ENCODE results near the gene TIA1.

The TIA1 gene

DNA sequence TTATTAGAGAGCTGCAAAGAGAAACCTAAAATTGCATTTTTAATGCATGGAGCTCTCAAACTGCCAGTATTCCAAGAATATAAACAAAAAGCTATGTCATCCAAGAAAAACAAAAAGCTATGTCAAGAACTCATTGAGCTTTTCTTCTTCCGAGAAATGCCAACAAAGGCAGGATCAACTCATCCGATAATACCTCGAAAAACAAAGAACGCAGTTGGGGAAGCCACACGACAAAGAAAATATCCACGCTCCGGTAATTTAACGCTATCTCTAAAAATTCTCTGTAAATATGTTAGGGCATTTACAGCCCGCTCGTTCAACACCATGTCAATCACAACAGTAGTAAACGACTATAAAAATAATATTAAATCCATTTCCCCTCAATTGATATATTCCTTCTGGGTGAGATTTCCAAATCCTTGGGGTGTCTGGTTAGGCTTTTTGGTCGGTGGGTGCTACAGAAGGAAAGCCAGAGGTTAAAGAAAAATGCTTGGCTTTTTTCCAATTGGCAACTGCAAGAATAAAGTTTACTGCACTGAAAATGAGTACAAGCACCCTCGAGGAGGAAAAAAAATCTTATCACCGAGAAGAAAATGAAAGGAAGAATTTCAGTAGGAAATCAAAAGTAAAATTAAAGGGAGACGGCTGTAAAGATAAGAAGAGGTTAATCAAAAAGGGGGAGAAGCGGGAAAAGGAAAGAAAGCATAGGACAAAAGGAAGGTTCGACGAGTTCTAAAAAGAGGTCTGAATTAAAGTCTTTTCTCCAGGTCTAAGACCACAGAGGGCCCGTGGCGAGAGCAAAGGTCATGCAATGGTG, 856 bp downstream of the TIA1 start:
- no peak overlapping the region for H3K23ac ChIP-seq (ENCODE audit: low read length in 2 of 2)
- peak overlapping the region; percentile 90 for H2BK5ac ChIP-seq (ENCODE audit: low read depth, low read length, poor library complexity, severe bottlenecking)
- no peak overlapping the region for H2AFZ ChIP-seq (ENCODE audit: low read depth, low read length)
- H3K4me2 ChIP-seq (ENCODE audit: low read length, poor library complexity, severe bottlenecking), result peak overlapping the region; percentile 57
- H3K36me3 ChIP-seq (ENCODE audit: control insufficient read depth in 1 of 2, insufficient read depth in 2 of 2, low read depth in 1 of 2, low read length in 2 of 2), result peaks cover 0 to under 1% of the 10 kb centered on the region in 2 experiments
- peak; percentile 18 for DNase-seq
- H3K27ac ChIP-seq (ENCODE audit: low read length, poor library complexity, severe bottlenecking), result peak overlapping the region; percentile 96
- peak overlapping the region in 1 of 2 experiments; percentile 100 for H3K14ac ChIP-seq (ENCODE audit: low read length in 2 of 2)
- H3K4me1 ChIP-seq (ENCODE audit: control insufficient read depth, insufficient read depth, low read depth, low read length), result peaks cover 12% of the 10 kb centered on the region
- peak overlapping the region; percentile 99 for H3K9ac ChIP-seq (ENCODE audit: low read length)
- H2BK12ac ChIP-seq (ENCODE audit: low read length in 2 of 2), result no peak overlapping the region
- H3K9me3 ChIP-seq (ENCODE audit: control insufficient read depth, low read length), result no peaks in the 10 kb centered on the region
- peak overlapping the region; percentile 83 to 98 for H3K4me3 ChIP-seq (ENCODE audit: insufficient read depth in 1 of 2, low read depth in 1 of 2, low read length in 2 of 2)
- peak overlapping the region; percentile 88 to 93 for H3K18ac ChIP-seq (ENCODE audit: low read depth in 1 of 2, low read length in 2 of 2)
- H2BK15ac ChIP-seq (ENCODE audit: low read depth, poor library complexity, severe bottlenecking), result no peak overlapping the region
- H3K27me3 ChIP-seq (ENCODE audit: control insufficient read depth in 1 of 2, insufficient read depth in 1 of 2, low read length in 2 of 2), result no peaks in the 10 kb centered on the region
- H3K4ac ChIP-seq (ENCODE audit: low read depth in 1 of 2, low read length in 2 of 2), result peak overlapping the region; percentile 79 to 82
- H2AK5ac ChIP-seq (ENCODE audit: low read length, severe bottlenecking), result peak overlapping the region; percentile 88
- under 1% methylated on average over 17 of the region's 20 CpGs for WGBS
- peak overlapping the region; percentile 69 for H2BK120ac ChIP-seq (ENCODE audit: low read depth, low read length)
- peak overlapping the region; percentile 99 for H4K8ac ChIP-seq (ENCODE audit: low read length)
- no peaks in the 10 kb centered on the region for H3K79me1 ChIP-seq (replicated peaks; ENCODE audit: low read length, poor library complexity, severe bottlenecking)
- H4K91ac ChIP-seq (ENCODE audit: low read length), result peak overlapping the region; percentile 74

DNA sequence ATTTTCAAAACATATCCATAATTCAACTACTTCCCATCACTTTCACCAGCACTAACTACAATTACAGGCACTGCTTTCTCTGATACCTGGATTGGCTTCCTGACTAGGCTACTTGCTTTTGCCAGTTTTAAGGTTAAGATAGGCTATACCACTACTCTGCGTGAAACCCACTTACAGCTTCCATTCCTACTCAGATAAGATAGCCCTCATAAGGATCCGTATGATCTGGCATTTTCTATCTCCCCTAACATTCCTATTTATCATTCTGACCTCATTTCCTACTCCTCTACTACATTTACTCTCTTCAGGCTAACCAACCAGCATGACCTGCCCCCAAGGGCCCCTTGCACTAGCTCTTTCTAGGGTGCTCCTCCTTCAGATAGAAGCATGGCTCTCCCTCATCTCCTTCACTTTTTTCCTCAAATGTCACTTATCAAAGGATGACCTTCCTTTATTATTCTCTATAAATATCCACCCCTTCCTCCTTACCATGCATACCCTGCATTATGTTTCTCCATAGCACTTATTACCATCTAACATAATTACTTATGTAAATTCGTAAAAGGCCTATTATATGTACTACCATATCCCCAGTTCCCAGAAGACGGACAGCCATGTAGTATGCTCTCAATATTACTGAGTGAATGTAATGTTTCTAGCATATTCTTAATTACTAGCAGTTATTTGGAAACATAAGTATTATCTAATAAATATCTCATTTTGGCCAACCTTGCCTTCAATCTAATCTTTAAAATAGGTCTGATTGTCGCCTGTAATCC, 4.4 kb downstream of the TIA1 start:
- no peaks in the 10 kb centered on the region for H3K9me3 ChIP-seq (ENCODE audit: control insufficient read depth, low read length)
- H3K9ac ChIP-seq (ENCODE audit: low read length), result no peak overlapping the region
- H2BK5ac ChIP-seq (ENCODE audit: low read depth, low read length, poor library complexity, severe bottlenecking), result no peak overlapping the region
- H2BK15ac ChIP-seq (ENCODE audit: low read depth, poor library complexity, severe bottlenecking), result no peak overlapping the region
- H3K27me3 ChIP-seq (ENCODE audit: control insufficient read depth in 1 of 2, insufficient read depth in 1 of 2, low read length in 2 of 2), result no peaks in the 10 kb centered on the region
- H3K4me1 ChIP-seq (ENCODE audit: control insufficient read depth, insufficient read depth, low read depth, low read length), result peaks cover 18% of the 10 kb centered on the region
- no peak for DNase-seq
- no peak overlapping the region for H3K4ac ChIP-seq (ENCODE audit: low read depth in 1 of 2, low read length in 2 of 2)
- H3K14ac ChIP-seq (ENCODE audit: low read length in 2 of 2), result no peak overlapping the region
- no peak overlapping the region for H3K27ac ChIP-seq (ENCODE audit: low read length, poor library complexity, severe bottlenecking)
- H2AK5ac ChIP-seq (ENCODE audit: low read length, severe bottlenecking), result no peak overlapping the region
- H3K23ac ChIP-seq (ENCODE audit: low read length in 2 of 2), result no peak overlapping the region
- H3K18ac ChIP-seq (ENCODE audit: low read depth in 1 of 2, low read length in 2 of 2), result no peak overlapping the region
- no peak overlapping the region for H2BK12ac ChIP-seq (ENCODE audit: low read length in 2 of 2)
- peaks cover 5 to 9% of the 10 kb centered on the region in 2 experiments for H3K36me3 ChIP-seq (ENCODE audit: control insufficient read depth in 1 of 2, insufficient read depth in 2 of 2, low read depth in 1 of 2, low read length in 2 of 2)
- 86% methylated on average over 4 of the region's 5 CpGs for WGBS
- no peak overlapping the region for H4K91ac ChIP-seq (ENCODE audit: low read length)
- H4K8ac ChIP-seq (ENCODE audit: low read length), result no peak overlapping the region
- no peak overlapping the region for H3K4me3 ChIP-seq (ENCODE audit: insufficient read depth in 1 of 2, low read depth in 1 of 2, low read length in 2 of 2)
- H3K79me1 ChIP-seq (replicated peaks; ENCODE audit: low read length, poor library complexity, severe bottlenecking), result no peaks in the 10 kb centered on the region
- no peak overlapping the region for H2AFZ ChIP-seq (ENCODE audit: low read depth, low read length)
- no peak overlapping the region for H3K4me2 ChIP-seq (ENCODE audit: low read length, poor library complexity, severe bottlenecking)
- H2BK120ac ChIP-seq (ENCODE audit: low read depth, low read length), result no peak overlapping the region

DNA sequence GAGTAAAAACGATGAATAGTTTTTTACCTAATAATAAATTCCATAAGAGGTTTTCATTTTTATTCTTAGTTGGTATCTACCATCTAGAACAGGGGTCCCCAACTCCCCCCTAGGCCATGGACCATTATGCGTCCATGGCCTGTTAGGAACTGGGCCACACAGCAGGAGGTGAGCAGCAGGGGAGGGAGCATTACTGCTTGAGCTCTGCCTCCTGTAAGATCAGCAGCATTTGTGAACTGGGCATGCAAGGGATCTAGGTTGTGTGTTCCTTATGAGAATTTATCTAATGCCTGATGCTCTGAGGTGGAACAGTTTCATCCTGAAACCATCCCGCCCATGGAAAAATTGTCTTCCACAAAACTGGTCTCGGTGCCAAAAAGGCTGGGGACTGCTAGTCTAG, 5.9 kb downstream of the TIA1 start:
- Histone ChIP-seq H2AFZ (ENCODE audit: low read depth, low read length) (no peak overlapping the region), H2BK5ac (ENCODE audit: low read depth, low read length, poor library complexity, severe bottlenecking) (no peak overlapping the region), H2BK15ac (ENCODE audit: low read depth, poor library complexity, severe bottlenecking) (no peak overlapping the region), H3K4me1 (ENCODE audit: control insufficient read depth, insufficient read depth, low read depth, low read length) (peaks cover 18% of the 10 kb centered on the region), H3K9ac (ENCODE audit: low read length) (no peak overlapping the region), H2AK5ac (ENCODE audit: low read length, severe bottlenecking) (no peak overlapping the region), H2BK12ac (ENCODE audit: low read length in 2 of 2) (no peak overlapping the region), H3K27me3 (ENCODE audit: control insufficient read depth in 1 of 2, insufficient read depth in 1 of 2, low read length in 2 of 2) (no peaks in the 10 kb centered on the region), H4K8ac (ENCODE audit: low read length) (peak overlapping the region; percentile 41), H3K36me3 (ENCODE audit: control insufficient read depth in 1 of 2, insufficient read depth in 2 of 2, low read depth in 1 of 2, low read length in 2 of 2) (peaks cover 8 to 9% of the 10 kb centered on the region in 2 experiments), H3K27ac (ENCODE audit: low read length, poor library complexity, severe bottlenecking) (no peak overlapping the region), H3K18ac (ENCODE audit: low read depth in 1 of 2, low read length in 2 of 2) (no peak overlapping the region), H3K4ac (ENCODE audit: low read depth in 1 of 2, low read length in 2 of 2) (no peak overlapping the region), H4K91ac (ENCODE audit: low read length) (no peak overlapping the region), H3K9me3 (ENCODE audit: control insufficient read depth, low read length) (no peaks in the 10 kb centered on the region), H3K4me3 (ENCODE audit: insufficient read depth in 1 of 2, low read depth in 1 of 2, low read length in 2 of 2) (no peak overlapping the region), H3K79me1 (replicated peaks; ENCODE audit: low read length, poor library complexity, severe bottlenecking) (no peaks in the 10 kb centered on the region), H3K14ac (ENCODE audit: low read length in 2 of 2) (no peak overlapping the region), H3K4me2 (ENCODE audit: low read length, poor library complexity, severe bottlenecking) (no peak overlapping the region), H3K23ac (ENCODE audit: low read length in 2 of 2) (no peak overlapping the region), H2BK120ac (ENCODE audit: low read depth, low read length) (no peak overlapping the region)
- DNase-seq, result no peak
- 100% methylated on average over 3 of the region's 4 CpGs for WGBS

DNA sequence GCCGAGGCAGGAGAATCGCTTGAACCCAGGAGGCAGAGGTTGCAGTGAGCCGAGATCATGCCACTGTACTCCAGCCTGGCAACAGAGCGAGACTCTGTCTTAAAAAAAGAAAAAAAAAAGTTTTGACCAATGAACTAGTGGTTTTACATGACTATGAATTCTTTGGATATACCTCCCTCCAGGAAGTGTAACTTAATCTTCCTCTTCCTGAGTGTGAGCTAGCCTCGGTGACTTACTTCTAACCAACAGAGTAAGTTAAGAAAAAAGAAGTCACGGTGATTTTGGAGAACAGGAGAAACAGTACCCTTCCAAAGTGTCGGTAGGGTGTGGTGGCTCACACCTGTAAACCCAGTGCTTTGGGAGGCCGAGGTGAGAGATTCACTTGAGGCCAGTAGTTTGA, 7.1 kb downstream of the TIA1 start:
- peaks cover 13 to 15% of the 10 kb centered on the region in 2 experiments for H3K36me3 ChIP-seq (ENCODE audit: control insufficient read depth in 1 of 2, insufficient read depth in 2 of 2, low read depth in 1 of 2, low read length in 2 of 2)
- H3K14ac ChIP-seq (ENCODE audit: low read length in 2 of 2), result no peak overlapping the region
- H3K4me3 ChIP-seq (ENCODE audit: insufficient read depth in 1 of 2, low read depth in 1 of 2, low read length in 2 of 2), result no peak overlapping the region
- no peak overlapping the region for H3K23ac ChIP-seq (ENCODE audit: low read length in 2 of 2)
- H4K91ac ChIP-seq (ENCODE audit: low read length), result no peak overlapping the region
- no peak overlapping the region for H3K18ac ChIP-seq (ENCODE audit: low read depth in 1 of 2, low read length in 2 of 2)
- H3K27ac ChIP-seq (ENCODE audit: low read length, poor library complexity, severe bottlenecking), result peak overlapping the region; percentile 35
- H2BK15ac ChIP-seq (ENCODE audit: low read depth, poor library complexity, severe bottlenecking), result no peak overlapping the region
- no peaks in the 10 kb centered on the region for H3K9me3 ChIP-seq (ENCODE audit: control insufficient read depth, low read length)
- no peak overlapping the region for H2BK5ac ChIP-seq (ENCODE audit: low read depth, low read length, poor library complexity, severe bottlenecking)
- H2BK12ac ChIP-seq (ENCODE audit: low read length in 2 of 2), result no peak overlapping the region
- H2AK5ac ChIP-seq (ENCODE audit: low read length, severe bottlenecking), result no peak overlapping the region
- no peak overlapping the region for H3K4ac ChIP-seq (ENCODE audit: low read depth in 1 of 2, low read length in 2 of 2)
- H3K27me3 ChIP-seq (ENCODE audit: control insufficient read depth in 1 of 2, insufficient read depth in 1 of 2, low read length in 2 of 2), result no peaks in the 10 kb centered on the region
- WGBS, result 97% methylated on average over 6 of the region's 8 CpGs
- H3K9ac ChIP-seq (ENCODE audit: low read length), result no peak overlapping the region
- no peak for DNase-seq
- no peak overlapping the region for H3K4me2 ChIP-seq (ENCODE audit: low read length, poor library complexity, severe bottlenecking)
- no peak overlapping the region for H2BK120ac ChIP-seq (ENCODE audit: low read depth, low read length)
- no peaks in the 10 kb centered on the region for H3K79me1 ChIP-seq (replicated peaks; ENCODE audit: low read length, poor library complexity, severe bottlenecking)
- H2AFZ ChIP-seq (ENCODE audit: low read depth, low read length), result no peak overlapping the region
- H4K8ac ChIP-seq (ENCODE audit: low read length), result no peak overlapping the region
- H3K4me1 ChIP-seq (ENCODE audit: control insufficient read depth, insufficient read depth, low read depth, low read length), result peaks cover 16% of the 10 kb centered on the region
